Esophagus muscularis mucosa (tissue), 3 donors: ENCODE results near the gene ORAI3.

Source experiments
- CTCF ChIP-seq, 3 experiments: fragments of 200-600 bp in 2 of 3; fragments of 450-650 bp in 1 of 3; sonication (generic) in 2 of 3; IDR thresholded peaks; one replicate each; pipeline ENCODE4 v1.5.1; 2017 to 2019; ENCODE audit warnings: antibody characterized with exemption in 3 of 3, mild to moderate bottlenecking in 2 of 3, moderate library complexity in 1 of 3
- POLR2A ChIP-seq: fragments of 450-650 bp; IDR thresholded peaks from one replicate; pipeline ENCODE4 v1.6.1; 2017; ENCODE audit warnings: antibody characterized with exemption, moderate library complexity, mild to moderate bottlenecking, low read depth
- POLR2AphosphoS5 ChIP-seq, 2 donors: sonication (generic); formaldehyde crosslinking; IDR thresholded peaks; one replicate each; pipeline ENCODE4 v1.6.1; 2017; ENCODE audit warnings: antibody characterized with exemption in 2 of 2

GRCh38 chr16:30996324-30996984, 47.6 kb downstream of the ORAI3 start:
- TF ChIP-seq POLR2AphosphoS5 (IDR thresholded peaks at IDR 0.05) = peak in 1 of 2 donors; percentile 4
- no peak for TF ChIP-seq CTCF (IDR thresholded peaks at IDR 0.05)
- TF ChIP-seq POLR2A = no peak
